ENCODE results near the gene HOXA10.

Gene HOXA10

GRCh38 chr7:27199849-27200760 lies 26.0 kb upstream of the HOXA10 start, which contains the start of gene HOXA13:
Gene HOXA13 (minus strand): TSS chr7:27200091. CDS start chr7:27200077, 14 bp downstream.
- Histone ChIP-seq H4K20me1 (ENCODE audit: insufficient read depth, low read length) (no peaks in the 10 kb centered on the region), H2AFZ (ENCODE audit: low read depth, low read length) (peak within 1 kb of the TSS; percentile 99), H3K27ac (ENCODE audit: low read length) (no peak within 1 kb of the TSS), H3K27me3 (ENCODE audit: low read depth, low read length) (no peaks in the 10 kb centered on the region), H3K9me3 (ENCODE audit: insufficient read depth, low read length) (no peaks in the 10 kb centered on the region), H3K36me3 (replicated peaks; ENCODE audit: low read depth, low read length) (no peaks in the 10 kb centered on the region), H3K4me1 (ENCODE audit: low read length) (peaks cover 14% of the 10 kb centered on the region), H3K9ac (ENCODE audit: low read length) (peak within 1 kb of the TSS; percentile 39; the same call in 1 of the 2 replicates), H3K4me2 (ENCODE audit: low read length) (peak within 1 kb of the TSS; percentile 88), H3K4me3 (ENCODE audit: low read length) (peak within 1 kb of the TSS; percentile 56; the same call in 1 of the 2 replicates), H3K79me2 (ENCODE audit: low read length) (no peaks in the 10 kb centered on the region)
- TF ChIP-seq CTCF (IDR thresholded peaks at IDR 0.05; ENCODE audit: low read depth, low read length) = no peak
- TF ChIP-seq EZH2phosphoT487 (IDR thresholded peaks at IDR 0.05; ENCODE audit: low read depth) = no peak

GRCh38 chr7:27198871-27199801 lies 25.0 kb upstream of the HOXA10 start:
- Histone ChIP-seq H2AFZ (ENCODE audit: low read depth, low read length) (no peak overlapping the region), H3K36me3 (replicated peaks; ENCODE audit: low read depth, low read length) (no peaks in the 10 kb centered on the region), H3K9me3 (ENCODE audit: insufficient read depth, low read length) (no peaks in the 10 kb centered on the region), H3K27me3 (ENCODE audit: low read depth, low read length) (no peaks in the 10 kb centered on the region), H3K9ac (ENCODE audit: low read length) (no peak overlapping the region), H3K79me2 (ENCODE audit: low read length) (no peaks in the 10 kb centered on the region), H3K4me1 (ENCODE audit: low read length) (peaks cover 14% of the 10 kb centered on the region), H4K20me1 (ENCODE audit: insufficient read depth, low read length) (no peaks in the 10 kb centered on the region), H3K4me3 (ENCODE audit: low read length) (no peak overlapping the region), H3K27ac (ENCODE audit: low read length) (no peak overlapping the region), H3K4me2 (ENCODE audit: low read length) (no peak overlapping the region)
- TF ChIP-seq EZH2phosphoT487 (IDR thresholded peaks at IDR 0.05; ENCODE audit: low read depth) (no peak), CTCF (IDR thresholded peaks at IDR 0.05; ENCODE audit: low read depth, low read length) (no peak)

- Histone ChIP-seq H2AFZ (ENCODE audit: low read depth, low read length) (no peak overlapping the region), H3K4me2 (ENCODE audit: low read length) (no peak overlapping the region), H3K9ac (ENCODE audit: low read length) (no peak overlapping the region), H3K27me3 (ENCODE audit: low read depth, low read length) (no peaks in the 10 kb centered on the region), H3K79me2 (ENCODE audit: low read length) (no peaks in the 10 kb centered on the region), H3K4me3 (ENCODE audit: low read length) (no peak overlapping the region), H3K4me1 (ENCODE audit: low read length) (peaks cover 14% of the 10 kb centered on the region), H3K9me3 (ENCODE audit: insufficient read depth, low read length) (no peaks in the 10 kb centered on the region), H3K27ac (ENCODE audit: low read length) (no peak overlapping the region), H3K36me3 (replicated peaks; ENCODE audit: low read depth, low read length) (no peaks in the 10 kb centered on the region), H4K20me1 (ENCODE audit: insufficient read depth, low read length) (no peaks in the 10 kb centered on the region)
- TF ChIP-seq EZH2phosphoT487 (IDR thresholded peaks at IDR 0.05; ENCODE audit: low read depth) (no peak), CTCF (IDR thresholded peaks at IDR 0.05; ENCODE audit: low read depth, low read length) (no peak)
Measured at GRCh38 chr7:27198138-27198841, 24.2 kb upstream of the HOXA10 start.
